ENCODE measurements around the gene GXYLT1.
"Not testable (repeated sequence)": the region's sequence is repeated elsewhere in the genome, so short reads cannot be mapped to it uniquely, and the experiment has no call there.

GXYLT1 gene

GRCh38 chr12:42091769-42092168, 52.9 kb downstream of the GXYLT1 start:
- no peak for DNase-seq

- DNase-seq: no peak
Measured at GRCh38 chr12:42090899-42091298, 53.8 kb downstream of the GXYLT1 start.

- DNase-seq: no peak
Measured at GRCh38 chr12:42086031-42086430, 58.6 kb downstream of the GXYLT1 start.

- no peak for DNase-seq
Measured at GRCh38 chr12:42085594-42085993, 59.1 kb downstream of the GXYLT1 start.

GRCh38 chr12:42084522-42084921, 60.2 kb downstream of the GXYLT1 start:
- DNase-seq: no peak

GRCh38 chr12:42076976-42077375, 67.7 kb downstream of the GXYLT1 start:
- no peak for DNase-seq

- no peak for DNase-seq
Measured at GRCh38 chr12:42070036-42070435, 74.6 kb downstream of the GXYLT1 start.

- no peak for DNase-seq
Measured at GRCh38 chr12:42059127-42059526, 85.5 kb downstream of the GXYLT1 start.

GRCh38 chr12:42056130-42056529, 88.5 kb downstream of the GXYLT1 start:
- DNase-seq: no peak

GRCh38 chr12:42053456-42053855, 91.2 kb downstream of the GXYLT1 start:
- DNase-seq: no peak

- DNase-seq: not testable (repeated sequence)
Measured at GRCh38 chr12:42048980-42049379, 95.7 kb downstream of the GXYLT1 start.

- DNase-seq: no peak
Measured at GRCh38 chr12:42039577-42039976, 105.1 kb downstream of the GXYLT1 start.

- DNase-seq: no peak
Measured at GRCh38 chr12:42039176-42039575, 105.5 kb downstream of the GXYLT1 start.

- no peak for DNase-seq
Measured at GRCh38 chr12:42031847-42032564, 112.7 kb downstream of the GXYLT1 start.
